HG03520 (cell line): ENCODE results near the gene TPRG1L.
"Not testable (repeated sequence)": the region's sequence is repeated elsewhere in the genome, so short reads cannot be mapped to it uniquely, and the experiment has no call there.

ENCODE experiments used
- ATAC-seq: cut with Tn5 transposase; IDR thresholded peaks from one replicate; pipeline ENCODE4 v1.9.1; 2021; ENCODE audit warnings: mild to moderate bottlenecking, moderate library complexity; ENCODE audit not compliant: unreplicated experiment

Gene TPRG1L

DNA sequence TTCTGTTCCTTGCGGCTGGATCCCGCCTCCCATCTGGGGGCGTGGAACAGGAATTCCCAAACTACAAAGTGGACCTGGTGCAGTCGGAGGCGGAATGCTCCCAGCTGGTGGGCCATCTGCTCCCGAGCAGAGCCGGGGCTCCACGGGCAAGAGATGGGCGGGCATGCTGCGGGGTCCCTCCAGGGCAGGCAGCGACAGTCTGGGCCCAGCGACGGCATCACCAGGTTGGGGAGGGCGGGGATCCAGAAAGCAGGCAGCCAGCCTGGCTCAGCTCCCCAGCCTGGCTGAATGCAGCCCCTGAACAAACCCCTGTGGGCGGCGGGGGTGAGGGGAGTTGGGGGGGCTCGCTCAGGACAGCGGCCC, 17.1 kb upstream of the TPRG1L start:
- ATAC-seq, result no peak

DNA sequence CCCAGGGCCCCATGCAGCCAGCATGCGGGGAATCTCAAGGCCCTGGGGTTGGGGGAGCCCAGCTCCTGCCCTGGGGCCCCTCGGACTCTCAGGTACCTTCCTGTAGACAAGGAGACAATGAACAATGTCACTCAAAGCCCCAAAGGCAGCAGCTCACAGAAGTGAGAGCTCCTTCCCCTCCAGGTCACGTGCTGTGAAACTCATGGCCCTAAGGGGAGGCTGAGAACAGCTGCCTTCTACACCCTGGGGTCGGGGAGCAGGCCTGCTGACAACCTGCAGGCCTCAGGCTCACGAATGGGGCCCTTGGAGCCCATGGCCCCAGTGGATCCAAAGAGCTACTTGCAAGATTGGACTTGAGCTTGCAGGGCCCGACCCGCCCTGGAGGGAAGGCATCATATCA, 16.7 kb upstream of the TPRG1L start:
- ATAC-seq, result no peak

DNA sequence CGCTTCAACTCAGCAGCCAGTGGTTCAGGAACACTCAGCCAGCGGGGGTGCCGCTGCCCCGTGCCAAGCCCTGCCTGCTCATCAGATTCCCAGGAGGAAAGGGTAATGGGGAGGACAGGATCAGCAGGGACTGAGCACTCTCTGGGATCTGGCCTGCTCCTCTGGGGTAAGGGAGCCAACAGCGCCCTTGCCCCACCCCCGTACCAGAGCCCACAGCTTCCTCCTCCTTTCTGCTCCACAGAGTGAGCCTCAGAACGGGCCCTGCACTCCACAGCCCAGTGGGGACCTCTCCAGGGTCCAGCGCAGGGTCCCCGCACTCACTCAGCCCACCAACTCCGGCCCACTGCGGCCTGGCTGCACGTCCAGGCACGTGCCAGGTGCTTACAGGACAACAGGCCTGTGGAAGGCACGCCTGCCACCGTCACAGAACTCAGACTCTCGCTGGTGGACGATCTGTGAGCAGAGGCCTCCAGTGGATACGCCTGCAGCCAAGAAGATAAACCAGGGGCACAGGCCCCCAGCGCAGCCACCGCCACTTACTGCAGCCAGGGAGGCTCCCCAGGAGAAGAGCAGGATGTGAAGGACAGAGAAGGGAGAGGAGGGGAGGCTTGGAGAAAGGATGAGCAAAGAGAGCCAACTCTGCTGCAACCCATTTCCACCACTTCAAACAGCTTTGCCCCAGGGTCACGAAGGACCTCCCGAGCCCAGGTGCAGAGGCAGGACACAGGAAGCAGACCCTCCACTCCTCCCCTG, 15.6 kb upstream of the TPRG1L start:
- no peak for ATAC-seq

DNA sequence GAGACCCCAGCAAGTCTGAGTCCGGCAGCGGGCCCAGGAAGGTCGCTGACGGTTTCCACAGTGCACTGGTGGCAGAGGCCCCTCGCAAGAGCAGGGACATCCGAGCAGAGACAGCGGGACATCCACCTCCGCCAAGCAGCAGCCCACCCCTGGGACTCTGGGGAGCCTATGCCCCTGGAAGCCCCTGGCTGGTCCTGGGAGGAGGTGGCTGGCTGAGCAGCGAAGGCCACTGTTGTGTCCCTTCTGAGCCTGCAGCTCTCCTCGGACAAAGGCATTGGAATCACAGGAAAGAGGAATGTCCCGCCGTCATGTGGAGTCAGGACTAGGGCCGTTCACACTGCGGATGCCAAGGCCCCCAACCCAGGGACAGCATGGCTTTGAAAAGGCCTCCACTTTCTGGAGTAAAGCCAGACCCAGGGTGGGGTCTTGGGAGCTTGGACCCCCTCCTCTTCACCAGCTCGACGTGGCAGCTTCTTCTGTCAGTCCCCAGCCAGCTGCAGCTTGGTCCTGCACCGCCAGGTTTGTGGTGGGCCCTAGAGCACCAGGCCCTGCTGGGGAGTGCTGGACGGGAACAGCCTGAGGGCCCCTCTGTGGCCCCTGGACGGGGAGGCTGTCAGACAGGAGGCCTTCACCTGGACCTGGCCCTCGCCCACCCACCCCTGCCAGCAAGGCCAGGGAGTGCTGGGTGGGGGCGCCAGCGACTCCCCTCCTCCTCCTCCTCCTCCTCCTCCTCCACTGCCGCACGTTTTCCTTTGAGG, 14.9 kb upstream of the TPRG1L start:
- ATAC-seq, result no peak

DNA sequence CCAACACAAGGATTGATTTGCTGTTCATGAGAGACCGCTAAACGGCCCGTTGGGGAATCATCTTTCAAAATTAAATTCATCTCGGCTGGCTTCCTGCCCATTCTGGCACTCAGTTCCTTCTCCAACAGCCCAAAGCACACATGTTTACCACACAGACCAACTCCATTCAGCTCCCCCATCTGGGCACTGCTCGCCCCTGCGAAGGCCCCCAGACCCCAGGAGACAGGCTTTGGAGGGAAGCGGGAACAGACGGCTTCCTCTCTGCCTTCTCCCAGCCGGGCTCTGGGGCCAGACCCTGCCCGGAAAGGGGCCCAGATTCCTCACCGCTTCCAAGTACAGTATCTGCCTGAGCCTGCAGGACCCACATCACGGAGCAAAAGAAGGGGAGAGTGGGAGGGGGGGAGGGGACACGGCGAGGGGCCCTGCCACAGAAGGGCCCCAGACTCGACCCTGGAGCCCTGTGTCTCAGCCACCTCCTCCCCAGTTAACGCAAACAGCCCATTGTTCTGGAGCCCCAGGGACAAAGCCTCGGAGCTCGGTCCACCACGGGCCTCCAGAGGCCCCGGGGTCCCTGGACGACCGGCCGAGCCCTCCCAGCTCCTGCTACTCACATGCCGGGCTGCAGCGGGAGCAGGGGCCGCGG, 14.2 kb upstream of the TPRG1L start:
- no peak for ATAC-seq

DNA sequence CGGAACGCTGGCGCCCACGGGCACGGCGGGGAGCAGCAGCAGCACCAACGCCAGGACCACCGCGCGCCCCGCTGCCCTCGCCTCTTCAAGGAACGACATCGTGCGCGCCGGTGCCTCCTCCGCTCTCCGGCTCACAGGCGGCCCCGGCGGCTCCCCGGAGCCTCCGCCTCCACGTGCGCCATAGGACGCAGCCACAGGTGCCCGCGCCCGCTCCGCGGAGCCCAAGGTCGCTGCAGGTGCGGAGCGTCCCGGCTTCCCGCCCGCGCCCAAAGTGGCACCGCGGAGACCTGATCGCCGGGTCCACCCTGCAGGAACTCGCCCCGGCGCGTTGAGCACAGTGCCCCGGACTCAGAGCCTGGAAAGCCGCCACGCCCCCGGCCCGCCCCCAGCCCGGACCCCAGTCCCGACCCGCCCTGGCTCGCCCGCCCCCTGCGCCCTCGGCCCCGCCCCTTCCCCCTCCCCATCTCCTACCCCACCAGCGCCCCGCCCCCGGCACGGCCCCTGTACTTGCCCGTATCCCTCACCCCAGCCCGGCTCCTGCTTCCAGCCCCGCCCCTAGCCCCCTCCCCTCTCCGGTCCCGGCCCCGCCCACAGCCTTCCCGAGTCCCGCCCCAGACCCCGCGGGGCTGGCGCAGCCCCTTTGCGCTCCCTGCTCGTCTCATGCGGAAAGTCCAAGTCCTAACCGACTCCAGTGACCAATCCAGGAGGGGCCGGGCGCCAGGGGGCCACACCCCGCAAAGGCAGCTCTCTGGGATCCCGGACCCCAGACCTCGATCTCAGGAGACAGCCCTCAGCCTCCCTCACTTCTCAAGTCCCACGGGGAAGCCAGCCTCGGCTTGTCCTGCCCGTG, 13.4 kb upstream of the TPRG1L start, which contains the start of gene MEGF6:
MEGF6 (minus strand) TSS at position 339 of the 850 bp plus-strand sequence; CDS start at position 99, 240 bp downstream.
- ATAC-seq, result no peak

DNA sequence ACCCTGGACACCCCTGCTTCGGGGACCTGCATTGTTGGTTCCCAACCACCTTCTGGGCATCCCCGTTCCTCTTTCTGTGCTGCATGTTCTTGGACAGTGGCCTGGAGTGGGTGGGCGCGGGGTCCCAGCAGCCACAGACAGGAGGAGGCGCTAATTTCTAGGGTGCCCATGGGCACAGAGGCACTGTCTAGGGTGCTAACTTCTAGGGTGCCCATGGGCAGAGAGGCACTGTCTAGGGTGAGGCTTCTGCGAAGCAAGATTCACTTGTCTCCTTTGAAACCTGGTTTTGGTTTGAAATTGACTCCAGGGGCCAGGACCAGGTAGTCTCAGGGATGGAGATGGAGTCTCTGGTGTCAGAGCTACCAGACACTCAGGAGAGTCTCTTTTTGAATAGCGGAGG, 12.7 kb upstream of the TPRG1L start:
- no peak for ATAC-seq

DNA sequence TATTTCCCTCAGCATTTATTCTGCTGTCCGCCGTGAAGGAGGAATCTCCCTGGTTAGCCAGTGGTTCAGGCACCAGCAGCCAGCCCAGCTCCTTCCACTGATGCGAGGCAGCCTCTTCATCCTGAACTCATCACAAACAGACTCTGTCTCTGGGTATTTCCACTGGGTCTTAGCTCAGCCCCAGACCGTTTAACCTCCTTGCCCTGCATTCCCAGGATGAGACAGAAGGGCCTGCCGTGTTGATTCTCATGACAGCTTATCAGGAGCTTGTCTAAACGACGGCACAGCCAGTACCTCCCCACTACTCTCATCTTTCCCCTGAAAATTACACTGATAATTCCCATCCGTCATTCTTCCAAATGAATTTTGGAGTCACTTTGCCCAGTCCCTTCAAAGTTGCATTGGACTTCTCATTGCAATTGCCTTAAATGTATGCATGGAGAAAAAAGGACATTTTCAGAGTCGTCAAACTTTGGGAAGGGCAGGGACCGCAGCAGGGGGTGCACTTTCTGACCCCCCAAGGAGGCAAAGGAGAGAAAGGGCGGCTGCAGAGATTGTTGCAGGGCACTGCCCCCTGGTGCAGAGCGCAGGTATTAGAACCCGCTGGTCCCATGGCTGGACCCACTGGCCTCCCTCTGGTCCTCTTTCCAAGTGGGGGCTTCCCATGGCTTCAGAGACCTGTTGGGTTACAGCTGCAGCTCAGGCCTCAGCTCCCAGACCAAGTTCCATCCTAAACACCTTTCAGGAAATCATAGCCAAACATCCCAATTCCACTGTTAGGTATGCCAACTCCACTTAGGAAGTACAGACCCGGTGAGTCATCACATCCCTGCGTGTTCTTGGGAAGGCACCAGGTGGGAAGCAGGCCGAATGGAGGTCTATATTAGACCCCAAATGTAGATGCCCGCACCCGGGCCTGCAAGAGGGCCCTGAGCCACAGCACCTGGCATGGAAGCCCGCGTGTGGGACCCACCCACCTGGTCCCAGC, 9.8 kb upstream of the TPRG1L start:
- no peak for ATAC-seq

DNA sequence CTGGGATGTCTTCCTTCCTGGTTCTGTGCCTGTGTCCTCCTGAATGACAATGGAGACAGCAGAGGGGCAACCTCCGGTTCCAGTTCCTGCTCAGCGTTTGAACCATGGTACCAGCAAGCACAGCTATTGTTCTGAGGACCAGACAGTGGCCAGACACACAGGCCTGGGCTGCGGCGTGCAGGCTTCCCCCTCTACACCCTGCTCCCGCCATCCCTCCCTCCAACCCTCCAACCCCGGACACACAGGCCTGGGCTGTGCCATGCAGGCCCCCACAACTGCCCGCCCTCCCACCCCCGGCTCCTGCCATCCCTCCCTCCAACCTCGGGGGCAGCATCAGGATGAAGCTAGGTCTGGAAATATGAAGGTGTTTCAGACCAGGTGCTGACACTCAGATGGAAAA, 8.0 kb upstream of the TPRG1L start:
- no peak for ATAC-seq

DNA sequence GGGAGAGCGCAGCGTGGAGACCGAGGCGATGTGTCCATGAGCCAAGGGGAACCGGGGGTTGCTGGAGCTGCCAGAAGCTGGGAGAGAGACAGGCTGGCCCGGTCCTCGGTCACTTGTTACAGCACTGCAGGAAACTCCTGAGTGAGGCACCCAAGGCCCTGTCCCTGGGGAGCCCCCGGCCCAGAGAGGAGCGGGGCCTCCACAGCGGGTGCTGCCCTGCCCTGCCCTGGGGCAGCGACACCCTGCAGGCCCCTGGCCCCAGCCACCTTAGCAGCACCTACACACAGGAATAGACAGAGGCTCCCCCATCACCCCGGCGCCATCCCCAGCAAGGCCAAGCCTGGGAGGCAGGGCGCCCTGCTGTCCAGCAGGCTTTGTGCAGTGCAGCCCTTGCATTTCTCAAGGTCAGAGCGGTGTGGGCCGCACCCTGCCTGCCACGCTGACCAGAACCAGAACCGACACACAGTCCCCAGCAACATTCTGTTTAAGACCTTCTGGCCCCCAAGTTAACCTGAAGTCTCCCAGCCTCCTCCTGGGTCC, 6.9 kb upstream of the TPRG1L start:
- ATAC-seq, result no peak

DNA sequence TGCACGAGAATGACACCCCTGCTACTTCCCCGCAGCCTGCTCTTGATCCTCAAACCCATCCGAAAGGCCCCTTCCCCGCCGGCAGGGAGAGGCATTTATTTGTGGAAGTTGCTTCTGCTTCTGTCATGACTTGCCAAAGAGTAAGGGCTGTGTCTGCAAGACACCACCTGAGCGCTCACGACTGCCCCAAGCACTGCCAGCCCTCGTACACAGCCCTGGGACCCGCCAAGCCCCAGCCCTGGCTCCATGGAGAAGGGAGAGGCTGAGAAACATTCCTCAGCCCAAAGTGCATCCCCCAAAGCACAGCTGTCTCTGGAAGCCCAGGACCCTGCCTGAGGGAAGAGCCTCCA, 6.3 kb upstream of the TPRG1L start:
- ATAC-seq, result no peak

DNA sequence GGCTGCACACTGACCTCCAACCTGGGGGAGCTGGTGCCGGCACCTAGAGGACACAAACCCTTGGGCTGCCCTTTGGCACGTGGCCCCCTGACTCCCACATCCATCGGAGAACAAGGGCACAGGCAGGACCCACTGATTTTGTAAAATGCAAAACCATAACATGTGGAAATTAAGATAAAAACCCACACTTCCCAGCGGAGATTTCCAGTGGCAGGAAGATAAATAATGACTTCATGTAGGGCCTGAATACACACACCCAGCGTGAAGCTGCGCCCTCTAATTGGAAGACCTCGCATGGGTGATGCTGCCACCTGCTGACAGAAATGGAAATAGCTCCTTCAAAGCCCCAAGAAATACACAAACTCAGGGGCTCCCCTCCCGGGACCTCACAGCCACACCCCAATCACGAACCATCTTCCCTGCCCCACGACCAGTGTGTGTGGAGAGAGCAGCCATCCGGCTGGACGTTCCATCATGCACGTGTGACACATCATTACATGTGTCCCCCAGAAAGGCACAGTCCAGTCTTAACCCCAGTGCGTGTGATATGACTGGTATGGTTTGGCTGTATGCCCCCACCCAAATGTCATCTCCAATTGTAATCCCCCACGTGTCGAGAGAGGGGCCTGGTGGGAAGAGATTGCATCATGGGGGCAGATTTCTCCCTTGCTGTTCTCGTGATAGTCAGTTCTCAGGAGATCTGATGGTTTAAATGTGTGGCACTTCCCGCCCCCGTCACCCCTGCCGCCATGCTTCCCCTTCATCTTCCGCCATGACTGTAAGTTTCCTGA, 5.7 kb upstream of the TPRG1L start:
- peak; percentile 55 for ATAC-seq

DNA sequence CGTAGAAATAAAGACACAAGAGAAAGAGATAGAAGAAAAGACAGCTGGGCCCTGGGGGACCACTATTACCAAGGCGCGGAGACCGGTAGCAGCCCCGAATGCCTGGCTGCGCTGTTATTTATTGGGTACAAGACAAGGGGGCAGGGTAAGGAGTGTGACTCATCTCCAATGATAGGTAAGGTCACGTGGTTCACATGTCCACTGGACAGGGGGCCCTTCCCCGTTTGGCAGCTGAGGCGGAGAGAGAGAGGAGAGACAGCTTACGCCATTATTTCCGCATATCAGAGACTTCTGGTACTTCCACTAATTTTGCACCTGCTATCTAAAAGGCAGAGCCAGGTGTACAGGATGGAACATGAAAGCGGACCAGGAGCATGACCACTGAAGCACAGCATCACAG, 4.1 kb upstream of the TPRG1L start:
- no peak for ATAC-seq

DNA sequence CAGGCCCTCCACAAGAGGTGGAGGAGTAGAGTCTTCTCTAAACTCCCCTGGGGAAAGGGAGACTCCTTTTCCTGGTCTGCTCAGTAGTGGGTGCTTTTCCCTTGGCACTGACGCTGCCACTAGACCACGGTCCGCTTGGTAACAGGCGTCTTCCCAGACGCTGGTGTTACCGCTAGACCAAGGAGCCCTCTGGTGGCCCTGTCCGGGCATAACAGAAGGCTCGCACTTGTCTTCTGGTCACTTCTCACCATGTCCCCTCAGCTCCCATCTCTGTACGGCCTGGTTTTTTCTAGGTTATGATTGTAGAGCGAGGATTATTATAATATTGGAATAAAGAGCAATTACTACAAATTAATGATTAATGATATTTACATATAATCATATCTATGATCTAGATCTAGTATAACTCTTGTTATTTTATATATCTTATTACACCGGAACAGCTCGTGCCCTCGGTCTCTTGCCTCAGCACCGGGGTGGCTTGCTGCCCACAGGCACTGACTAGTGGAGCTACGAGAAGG, 3.6 kb upstream of the TPRG1L start:
- not testable (repeated sequence) for ATAC-seq

DNA sequence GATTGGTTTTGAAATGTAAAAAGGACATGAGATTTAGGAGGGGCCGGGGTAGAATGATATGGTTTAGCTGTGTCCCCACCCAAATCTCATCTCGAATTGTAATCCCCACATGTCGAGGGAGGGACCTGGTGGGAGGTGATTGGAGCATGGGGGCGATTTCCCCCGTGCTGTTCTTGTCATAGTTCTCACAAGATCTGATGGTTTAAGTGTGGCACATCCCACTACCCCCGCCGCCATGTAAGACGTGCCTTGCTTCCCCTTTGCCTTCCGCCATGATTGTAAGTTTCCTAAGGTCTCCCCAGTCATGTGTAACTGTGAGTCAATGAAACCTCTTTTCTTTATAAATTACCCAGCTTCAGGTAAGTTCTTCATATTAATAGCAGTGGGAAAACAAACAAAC, 2.7 kb upstream of the TPRG1L start:
- not testable (repeated sequence) for ATAC-seq

DNA sequence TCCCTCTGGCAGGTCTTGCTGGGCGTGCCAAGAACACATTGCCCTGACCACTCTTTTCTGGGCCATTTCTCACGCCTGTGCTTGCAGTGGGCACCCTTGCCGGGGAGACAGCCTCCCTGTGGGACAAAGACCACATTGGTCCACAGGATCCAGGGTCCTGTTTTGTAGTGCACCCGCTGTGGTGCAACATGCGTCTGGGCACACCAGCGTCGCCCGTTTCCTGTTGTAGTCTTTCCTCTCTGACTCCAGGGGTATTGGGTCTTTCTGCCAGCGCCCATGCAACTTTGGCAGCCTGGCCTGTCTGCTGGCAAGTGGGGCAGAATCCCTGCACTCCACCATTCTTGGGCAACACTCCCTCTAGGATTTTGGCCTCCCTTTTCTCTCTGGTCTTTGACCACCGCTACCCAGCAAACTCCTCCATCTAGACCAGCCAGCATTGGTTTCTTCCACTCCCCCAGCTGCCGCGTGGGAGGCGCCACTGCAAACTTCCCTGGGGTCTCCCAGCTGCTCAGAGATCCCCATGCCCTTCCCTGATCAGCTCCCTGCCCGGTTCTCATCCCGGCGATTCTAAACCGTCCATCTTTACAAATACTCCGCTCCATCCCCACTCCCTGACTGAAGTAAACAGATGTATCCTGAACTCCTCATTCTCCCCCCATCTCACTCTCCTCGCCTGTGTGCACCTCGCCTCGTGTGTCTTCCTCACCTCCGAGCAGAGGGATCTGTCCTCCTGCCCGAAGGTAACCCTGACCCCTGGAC, 1.2 kb upstream of the TPRG1L start:
- no peak for ATAC-seq

DNA sequence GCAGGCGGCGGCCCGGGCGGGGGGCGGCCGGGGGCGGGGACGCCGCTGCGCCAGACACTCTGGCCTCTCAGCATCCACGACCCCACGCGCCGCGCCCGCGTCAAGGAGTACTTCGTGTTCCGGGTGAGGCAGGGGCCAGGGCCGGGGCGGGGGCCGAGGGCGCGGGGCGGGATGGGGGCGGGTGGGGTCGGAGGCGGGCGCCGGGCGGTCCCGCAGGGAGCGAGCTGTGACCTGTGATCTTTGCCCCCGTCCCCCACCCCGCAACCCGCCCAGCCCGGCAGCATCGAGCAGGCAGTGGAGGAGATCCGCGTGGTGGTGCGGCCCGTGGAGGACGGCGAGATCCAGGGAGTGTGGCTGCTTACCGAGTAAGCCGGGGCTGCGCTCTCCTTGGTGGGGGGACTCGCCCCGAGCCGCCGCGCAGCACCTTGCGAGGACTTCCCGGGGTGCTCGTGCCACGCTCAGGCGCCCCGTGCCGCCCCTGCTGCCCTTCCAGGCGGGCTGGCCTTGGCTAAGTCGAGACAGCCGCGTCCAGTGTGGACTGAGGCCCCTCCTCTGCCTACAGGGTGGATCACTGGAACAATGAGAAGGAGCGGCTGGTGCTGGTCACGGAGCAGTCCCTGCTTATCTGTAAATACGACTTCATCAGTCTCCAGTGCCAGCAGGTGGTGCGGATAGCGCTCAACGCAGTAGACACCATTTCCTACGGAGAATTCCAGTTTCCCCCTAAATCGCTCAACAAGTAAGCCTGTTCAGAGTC, 514 bp downstream of the TPRG1L start:
- no peak for ATAC-seq
